Liver (tissue), 9 donors: Measurements from ENCODE around the gene CD164L2. TPM values are rescaled to one million over a fixed set of nuclear protein-coding genes. Genes with fewer than 3 reads are reported as not detected.

Experiments used
- DNase-seq: peaks from one replicate; pipeline ENCODE4 v3.0.0-alpha.2; 2017; ENCODE audit warnings: low spot score
- H3K27ac ChIP-seq, 2 donors: one replicate each; pipeline ENCODE4 v1.7.0; 2013; ENCODE audit warnings: inconsistent platforms in 2 of 2, low read length in 2 of 2, control low read depth in 1 of 2, low read depth in 1 of 2, mild to moderate bottlenecking in 1 of 2
- H3K27me3 ChIP-seq, 4 donors: one replicate each; pipeline versions ENCODE4 v1.6.1 to v1.7.0; 2013; ENCODE audit warnings: low read length in 3 of 4, inconsistent platforms in 1 of 4, mild to moderate bottlenecking in 1 of 4, moderate library complexity in 1 of 4; ENCODE audit not compliant: control insufficient read depth in 4 of 4, insufficient read depth in 4 of 4
- H3K36me3 ChIP-seq, 4 donors: one replicate each; pipeline versions ENCODE4 v1.6.1 to v1.7.0; 2013; ENCODE audit warnings: low read length in 3 of 4, mild to moderate bottlenecking in 3 of 4, low read depth in 1 of 4, moderate library complexity in 1 of 4; ENCODE audit not compliant: control insufficient read depth in 4 of 4, insufficient read depth in 3 of 4
- H3K4me1 ChIP-seq, 4 donors: one replicate each; pipeline versions ENCODE4 v1.6.1 to v1.7.0; 2013; ENCODE audit warnings: low read length in 3 of 4, mild to moderate bottlenecking in 3 of 4, moderate library complexity in 1 of 4; ENCODE audit not compliant: control insufficient read depth in 4 of 4, insufficient read depth in 4 of 4
- H3K4me3 ChIP-seq, 3 donors: one replicate each; pipeline versions ENCODE4 v1.6.1 to v1.7.0; 2013; ENCODE audit warnings: low read length in 3 of 3, control low read depth in 1 of 3, low read depth in 1 of 3, mild to moderate bottlenecking in 1 of 3
- H3K9ac ChIP-seq, 2 donors: one replicate each; pipeline ENCODE4 v1.7.0; 2013; ENCODE audit warnings: low read length in 2 of 2, mild to moderate bottlenecking in 2 of 2, moderate library complexity in 2 of 2, control low read depth in 1 of 2, low read depth in 1 of 2
- H3K9me3 ChIP-seq, 4 donors: one replicate each; pipeline versions ENCODE4 v1.6.1 to v1.7.0; 2013; ENCODE audit warnings: low read length in 3 of 4; ENCODE audit not compliant: control insufficient read depth in 4 of 4
- CTCF ChIP-seq: fragments of 150-350 bp; IDR thresholded peaks from 2 replicates; pipeline ENCODE4 v1.5.1; 2017; ENCODE audit warnings: improper control_type of control experiment, low read depth, low read length; ENCODE audit not compliant: missing input control
- FOXA1 ChIP-seq: IDR thresholded peaks from 2 replicates; pipeline ENCODE4 v1.6.1; 2016; ENCODE audit warnings: antibody characterized with exemption
- FOXA2 ChIP-seq: IDR thresholded peaks from 2 replicates; pipeline ENCODE4 v1.6.1; 2016; ENCODE audit warnings: antibody characterized with exemption
- JUND ChIP-seq, 2 donors: IDR thresholded peaks; 2 replicates each; pipeline ENCODE4 v1.6.1; 2016; ENCODE audit warnings: antibody characterized with exemption in 2 of 2
- MAX ChIP-seq: IDR thresholded peaks from 2 replicates; pipeline ENCODE4 v1.6.1; 2016; ENCODE audit warnings: antibody characterized with exemption
- NR2F2 ChIP-seq: IDR thresholded peaks from 2 replicates; pipeline ENCODE4 v1.6.1; 2016; ENCODE audit warnings: antibody characterized with exemption
- RAD21 ChIP-seq, 2 donors: IDR thresholded peaks; 2 replicates each; pipeline ENCODE4 v1.6.1; 2016; ENCODE audit warnings: antibody characterized with exemption in 2 of 2, mild to moderate bottlenecking in 2 of 2
- REST ChIP-seq: IDR thresholded peaks from 2 replicates; pipeline ENCODE4 v1.6.1; 2016; ENCODE audit warnings: antibody characterized with exemption, mild to moderate bottlenecking
- RXRA ChIP-seq, 2 donors: IDR thresholded peaks; 2 replicates each; pipeline ENCODE4 v1.6.1; 2017 to 2018; ENCODE audit warnings: antibody characterized with exemption in 2 of 2, mild to moderate bottlenecking in 1 of 2
- SP1 ChIP-seq: IDR thresholded peaks from 2 replicates; pipeline ENCODE4 v1.6.1; 2018; ENCODE audit warnings: antibody characterized with exemption, mild to moderate bottlenecking
- YY1 ChIP-seq: IDR thresholded peaks from 2 replicates; pipeline ENCODE4 v1.6.1; 2016; ENCODE audit warnings: antibody characterized with exemption, mild to moderate bottlenecking
- ZBTB33 ChIP-seq: IDR thresholded peaks from 2 replicates; pipeline ENCODE4 v1.6.1; 2016; ENCODE audit warnings: antibody characterized with exemption
- WGBS: extraction: QIAGEN DNeasy Blood & Tissue Kit; methylation state at CpG from one replicate; pipeline ENCODE4 v1.1.7; 2013; 5-methylcytosine and 5-hydroxymethylcytosine counted together
- polyA plus RNA-seq, 2 donors: library from polyadenylated mRNA; stranded (reverse) in 1 of 2; unstranded in 1 of 2; fragments of 200-250 nt in 1 of 2; fragments of >200 nt in 1 of 2; fragmentation: Nextera tagmentation in 1 of 2; extraction: Ambion mirVana in 1 of 2; gene quantifications; one replicate each; pipeline versions ENCODE4 v1.2.1 to v1.2.3, GENCODE V29; 2013 to 2015
- total RNA-seq, 2 donors: library from RNA; depleted of rRNA; stranded (reverse); fragments of >200 nt; gene quantifications; one replicate each; pipeline ENCODE4 v1.2.3, GENCODE V29; 2014
- donor health status: healthy.
- donor health status: healthy.
- donor health status: healthy.
- donor health status: healthy.
- donor health status: healthy.

Gene CD164L2
- total and polyA plus RNA-seq, 4 donors, result not detected

- no peaks in the 10 kb centered on the region for H3K36me3 ChIP-seq
- TF ChIP-seq RXRA (IDR thresholded peaks at IDR 0.05), result peak in 1 of 2 donors; percentile 22
- TF ChIP-seq REST, result peak; percentile 14
- TF ChIP-seq FOXA1, result no peak
- peak; percentile 10 for TF ChIP-seq NR2F2
- TF ChIP-seq SP1, result peak; percentile 43
- no peak for TF ChIP-seq CTCF
- DNase-seq, result peak; percentile 94
- H3K9me3 ChIP-seq, result no peaks in the 10 kb centered on the region
- H3K4me1 ChIP-seq, result peaks cover 1 to 34% (median 12%) of the 10 kb centered on the region in 4 donors
- H3K9ac ChIP-seq, result peak overlapping the region in 1 of 2 donors; percentile 71
- peak overlapping the region; percentile 84 to 87 for H3K27ac ChIP-seq
- no peaks in the 10 kb centered on the region for H3K27me3 ChIP-seq
- peak overlapping the region; percentile 58 to 72 (median 66) for H3K4me3 ChIP-seq
- 7% methylated on average over 40 of the region's 40 CpGs for WGBS
Observed at GRCh38 chr1:27365372-27366112, 17.6 kb downstream of the CD164L2 start.

- H3K36me3 ChIP-seq, result no peaks in the 10 kb centered on the region
- no peaks in the 10 kb centered on the region for H3K9me3 ChIP-seq
- H3K4me3 ChIP-seq, result no peak overlapping the region
- TF ChIP-seq MAX (no peak), NR2F2 (peak; percentile 23), YY1 (no peak), RAD21 (IDR thresholded peaks at IDR 0.05) (no peak), FOXA1 (no peak), ZBTB33 (no peak), FOXA2 (no peak), JUND (IDR thresholded peaks at IDR 0.05) (no peak), REST (no peak)
- H3K27ac ChIP-seq, result no peak overlapping the region
- no peak for DNase-seq
- no peaks in the 10 kb centered on the region for H3K27me3 ChIP-seq
- no peak overlapping the region for H3K9ac ChIP-seq
- 82% methylated on average over 11 of the region's 11 CpGs for WGBS
- peaks cover 4 to 34% (median 14%) of the 10 kb centered on the region in 4 donors for H3K4me1 ChIP-seq
Observed at GRCh38 chr1:27364696-27365371, 18.3 kb downstream of the CD164L2 start.
